ENCODE results near the gene TTLL8. TPM values are rescaled to one million over a fixed set of nuclear protein-coding genes. Genes with fewer than 3 reads are reported as not detected.

The TTLL8 gene
- total RNA-seq, 2 donors from 2014 or later: 0.74 TPM; not detected in 1

- intact Hi-C loops (cut with DNase I): no loop called here
- Histone ChIP-seq H3K27ac (no peak overlapping the region), H3K4me3 (no peak overlapping the region), H3K9me3 (no peaks in the 10 kb centered on the region), H3K36me3 (no peaks in the 10 kb centered on the region), H3K27me3 (replicated peaks; ENCODE audit: insufficient read depth) (no peaks in the 10 kb centered on the region), H3K4me1 (replicated peaks) (no peaks in the 10 kb centered on the region)
- no peak for DNase-seq (ENCODE audit: low spot score)
- WGBS: 58% methylated on average over 11 of the region's 11 CpGs
- TF ChIP-seq POLR2AphosphoS5 (IDR thresholded peaks at IDR 0.05) (no peak), POLR2A (IDR thresholded peaks at IDR 0.05) (no peak)
Observed at GRCh38 chr22:50102946-50103345, 44.8 kb upstream of the TTLL8 start.

GRCh38 chr22:50101870-50102565, 43.9 kb upstream of the TTLL8 start:
- Histone ChIP-seq H3K27ac (no peak overlapping the region), H3K27me3 (replicated peaks; ENCODE audit: insufficient read depth) (no peaks in the 10 kb centered on the region), H3K9me3 (no peaks in the 10 kb centered on the region), H3K4me3 (no peak overlapping the region), H3K36me3 (no peaks in the 10 kb centered on the region), H3K4me1 (replicated peaks) (no peaks in the 10 kb centered on the region)
- no peak for DNase-seq (ENCODE audit: low spot score)
- TF ChIP-seq POLR2A (IDR thresholded peaks at IDR 0.05) (no peak), CTCF (IDR thresholded peaks at IDR 0.05) (no peak), POLR2AphosphoS5 (IDR thresholded peaks at IDR 0.05) (no peak)
- WGBS: 84% methylated on average over 10 of the region's 10 CpGs
- intact Hi-C loops (cut with DNase I): no loop called here

GRCh38 chr22:50098052-50098451, 40.0 kb upstream of the TTLL8 start:
- intact Hi-C loops (cut with DNase I): no loop called here
- H3K9me3 ChIP-seq: no peaks in the 10 kb centered on the region
- TF ChIP-seq CTCF (IDR thresholded peaks at IDR 0.05): no peak
- no peak for TF ChIP-seq POLR2A (IDR thresholded peaks at IDR 0.05)
- TF ChIP-seq POLR2AphosphoS5 (IDR thresholded peaks at IDR 0.05): no peak
- H3K27ac ChIP-seq: no peak overlapping the region
- DNase-seq (ENCODE audit: low spot score): no peak
- 89% methylated on average over 3 of the region's 3 CpGs for WGBS
- H3K4me3 ChIP-seq: no peak overlapping the region
- H3K27me3 ChIP-seq (replicated peaks; ENCODE audit: insufficient read depth): no peaks in the 10 kb centered on the region
- H3K36me3 ChIP-seq: no peaks in the 10 kb centered on the region
- no peaks in the 10 kb centered on the region for H3K4me1 ChIP-seq (replicated peaks)

- Histone ChIP-seq H3K4me3 (no peak overlapping the region), H3K9me3 (no peaks in the 10 kb centered on the region), H3K36me3 (no peaks in the 10 kb centered on the region), H3K27ac (no peak overlapping the region), H3K4me1 (replicated peaks) (no peaks in the 10 kb centered on the region), H3K27me3 (replicated peaks; ENCODE audit: insufficient read depth) (no peaks in the 10 kb centered on the region)
- intact Hi-C loops (cut with DNase I): no loop called here
- no peak for DNase-seq (ENCODE audit: low spot score)
- 63% methylated on average over 5 of the region's 5 CpGs for WGBS
- TF ChIP-seq POLR2A (IDR thresholded peaks at IDR 0.05) (no peak), CTCF (IDR thresholded peaks at IDR 0.05) (no peak), POLR2AphosphoS5 (IDR thresholded peaks at IDR 0.05) (no peak)
Observed at GRCh38 chr22:50092342-50092741, 34.2 kb upstream of the TTLL8 start.

GRCh38 chr22:50091092-50091768, 33.1 kb upstream of the TTLL8 start:
- DNase-seq (ENCODE audit: low spot score): no peak
- H3K27me3 ChIP-seq (replicated peaks; ENCODE audit: insufficient read depth): no peaks in the 10 kb centered on the region
- no peak overlapping the region for H3K27ac ChIP-seq
- TF ChIP-seq POLR2A (IDR thresholded peaks at IDR 0.05) (no peak), POLR2AphosphoS5 (IDR thresholded peaks at IDR 0.05) (no peak), CTCF (IDR thresholded peaks at IDR 0.05) (no peak)
- 71% methylated on average over 29 of the region's 29 CpGs for WGBS
- H3K4me3 ChIP-seq: no peak overlapping the region
- no peaks in the 10 kb centered on the region for H3K36me3 ChIP-seq
- intact Hi-C loops (cut with DNase I): no loop called here
- H3K9me3 ChIP-seq: no peaks in the 10 kb centered on the region
- H3K4me1 ChIP-seq (replicated peaks): no peaks in the 10 kb centered on the region
